ENCODE measurements around the gene TIPIN. TPM values are rescaled to one million over a fixed set of nuclear protein-coding genes. Genes with fewer than 3 reads are reported as not detected.
A peak's percentile ranks its signal among the peaks of the same experiment; 100 is the strongest.

Gene TIPIN
- total RNA-seq, 1 experiment from 2014 or later: 22.2 TPM

DNA sequence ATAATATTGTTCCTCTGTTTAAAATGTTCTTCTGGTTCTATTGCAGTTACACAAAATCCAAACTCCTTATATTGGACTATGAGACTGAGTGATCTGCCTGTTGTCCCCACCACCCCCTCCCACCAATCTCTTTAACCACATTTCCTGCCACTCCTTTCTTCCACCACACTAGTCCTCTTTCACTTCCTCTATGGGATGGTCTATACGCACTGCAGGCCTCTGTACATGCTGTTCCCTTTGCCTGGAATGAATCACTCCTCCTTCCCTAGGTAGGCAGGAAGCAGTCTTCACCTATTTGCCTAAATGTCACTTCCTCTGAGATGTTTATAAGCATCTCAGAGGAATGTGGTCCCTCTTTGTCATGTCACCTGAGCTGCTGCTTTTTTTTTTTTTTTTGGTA lies 34.2 kb upstream of the TIPIN start:
- Mint-ChIP-seq H3K4me3 (peak overlapping the region; percentile 32; the same call in 1 of the 2 replicates), H3K4me1 (peaks cover 54% of the 10 kb centered on the region), H3K27me3 (ENCODE audit: low read depth) (peaks cover 3% of the 10 kb centered on the region; the same call in 1 of the 2 replicates), H3K27ac (peak overlapping the region; percentile 71), H3K9me3 (no peaks in the 10 kb centered on the region), H3K36me3 (peaks cover 26% of the 10 kb centered on the region)
- ChIA-PET CTCF (interaction anchor here (0.9 kb wide), 1 partner anchor 13 kb away, joined by 3 read pairs; no protein-coding TSS in a partner anchor), POLR2A (no interaction called here)
- TF ChIP-seq, protein P1, sequence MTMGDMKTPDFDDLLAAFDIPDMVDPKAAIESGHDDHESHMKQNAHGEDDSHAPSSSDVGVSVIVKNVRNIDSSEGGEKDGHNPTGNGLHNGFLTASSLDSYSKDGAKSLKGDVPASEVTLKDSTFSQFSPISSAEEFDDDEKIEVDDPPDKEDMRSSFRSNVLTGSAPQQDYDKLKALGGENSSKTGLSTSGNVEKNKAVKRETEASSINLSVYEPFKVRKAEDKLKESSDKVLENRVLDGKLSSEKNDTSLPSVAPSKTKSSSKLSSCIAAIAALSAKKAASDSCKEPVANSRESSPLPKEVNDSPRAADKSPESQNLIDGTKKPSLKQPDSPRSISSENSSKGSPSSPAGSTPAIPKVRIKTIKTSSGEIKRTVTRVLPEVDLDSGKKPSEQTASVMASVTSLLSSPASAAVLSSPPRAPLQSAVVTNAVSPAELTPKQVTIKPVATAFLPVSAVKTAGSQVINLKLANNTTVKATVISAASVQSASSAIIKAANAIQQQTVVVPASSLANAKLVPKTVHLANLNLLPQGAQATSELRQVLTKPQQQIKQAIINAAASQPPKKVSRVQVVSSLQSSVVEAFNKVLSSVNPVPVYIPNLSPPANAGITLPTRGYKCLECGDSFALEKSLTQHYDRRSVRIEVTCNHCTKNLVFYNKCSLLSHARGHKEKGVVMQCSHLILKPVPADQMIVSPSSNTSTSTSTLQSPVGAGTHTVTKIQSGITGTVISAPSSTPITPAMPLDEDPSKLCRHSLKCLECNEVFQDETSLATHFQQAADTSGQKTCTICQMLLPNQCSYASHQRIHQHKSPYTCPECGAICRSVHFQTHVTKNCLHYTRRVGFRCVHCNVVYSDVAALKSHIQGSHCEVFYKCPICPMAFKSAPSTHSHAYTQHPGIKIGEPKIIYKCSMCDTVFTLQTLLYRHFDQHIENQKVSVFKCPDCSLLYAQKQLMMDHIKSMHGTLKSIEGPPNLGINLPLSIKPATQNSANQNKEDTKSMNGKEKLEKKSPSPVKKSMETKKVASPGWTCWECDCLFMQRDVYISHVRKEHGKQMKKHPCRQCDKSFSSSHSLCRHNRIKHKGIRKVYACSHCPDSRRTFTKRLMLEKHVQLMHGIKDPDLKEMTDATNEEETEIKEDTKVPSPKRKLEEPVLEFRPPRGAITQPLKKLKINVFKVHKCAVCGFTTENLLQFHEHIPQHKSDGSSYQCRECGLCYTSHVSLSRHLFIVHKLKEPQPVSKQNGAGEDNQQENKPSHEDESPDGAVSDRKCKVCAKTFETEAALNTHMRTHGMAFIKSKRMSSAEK (CRISPR knock-in tag; IDR thresholded peaks at IDR 0.05; ENCODE audit: borderline replicate concordance): no peak
- TF ChIP-seq TCF7 (CRISPR knock-in tag; IDR thresholded peaks at IDR 0.05; ENCODE audit: low read depth) (no peak), ZNF317 (CRISPR knock-in tag; IDR thresholded peaks at IDR 0.05; ENCODE audit: borderline replicate concordance, low read depth) (no peak)
- DNase-seq (ENCODE audit: low spot score): no peak
- ATAC-seq: no peak

- Mint-ChIP-seq H3K36me3 (peaks cover 22% of the 10 kb centered on the region), H3K4me1 (peaks cover 54% of the 10 kb centered on the region), H3K4me3 (no peak overlapping the region), H3K27me3 (ENCODE audit: low read depth) (peaks cover 3% of the 10 kb centered on the region; the same call in 1 of the 2 replicates), H3K27ac (peak overlapping the region; percentile 76; the same call in 1 of the 2 replicates), H3K9me3 (no peaks in the 10 kb centered on the region)
- no peak for DNase-seq (ENCODE audit: low spot score)
- CTCF ChIA-PET: interaction anchor here (0.9 kb wide), 1 partner anchor 14 kb away, joined by 3 read pairs; no protein-coding TSS in a partner anchor
- POLR2A ChIA-PET: interaction anchor here (0.7 kb wide), 1 partner anchor 96 kb away, joined by 3 read pairs; no protein-coding TSS in a partner anchor
- no peak for ATAC-seq
- no peak for TF ChIP-seq RORB (CRISPR knock-in tag; IDR thresholded peaks at IDR 0.05)
- TF ChIP-seq SOX15 (CRISPR knock-in tag; IDR thresholded peaks at IDR 0.05): no peak
- no peak for TF ChIP-seq NR3C1 (CRISPR knock-in tag; conservative IDR thresholded peaks at IDR 0.05; ENCODE audit: low read depth)
- no peak for TF ChIP-seq JUN (CRISPR knock-in tag; IDR thresholded peaks at IDR 0.05)
- no peak for TF ChIP-seq HMGXB4 (CRISPR knock-in tag; IDR thresholded peaks at IDR 0.05)
- no peak for TF ChIP-seq ATF2 (CRISPR knock-in tag; IDR thresholded peaks at IDR 0.05; ENCODE audit: borderline replicate concordance, low read depth)
- TF ChIP-seq, protein P2, sequence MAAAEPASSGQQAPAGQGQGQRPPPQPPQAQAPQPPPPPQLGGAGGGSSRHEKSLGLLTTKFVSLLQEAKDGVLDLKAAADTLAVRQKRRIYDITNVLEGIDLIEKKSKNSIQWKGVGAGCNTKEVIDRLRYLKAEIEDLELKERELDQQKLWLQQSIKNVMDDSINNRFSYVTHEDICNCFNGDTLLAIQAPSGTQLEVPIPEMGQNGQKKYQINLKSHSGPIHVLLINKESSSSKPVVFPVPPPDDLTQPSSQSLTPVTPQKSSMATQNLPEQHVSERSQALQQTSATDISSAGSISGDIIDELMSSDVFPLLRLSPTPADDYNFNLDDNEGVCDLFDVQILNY (CRISPR knock-in tag; IDR thresholded peaks at IDR 0.05): no peak
- no peak for TF ChIP-seq ZNF425 (CRISPR knock-in tag; conservative IDR thresholded peaks at IDR 0.05)
- TF ChIP-seq TCF7 (CRISPR knock-in tag; IDR thresholded peaks at IDR 0.05; ENCODE audit: low read depth): no peak
- TF ChIP-seq, protein P3, sequence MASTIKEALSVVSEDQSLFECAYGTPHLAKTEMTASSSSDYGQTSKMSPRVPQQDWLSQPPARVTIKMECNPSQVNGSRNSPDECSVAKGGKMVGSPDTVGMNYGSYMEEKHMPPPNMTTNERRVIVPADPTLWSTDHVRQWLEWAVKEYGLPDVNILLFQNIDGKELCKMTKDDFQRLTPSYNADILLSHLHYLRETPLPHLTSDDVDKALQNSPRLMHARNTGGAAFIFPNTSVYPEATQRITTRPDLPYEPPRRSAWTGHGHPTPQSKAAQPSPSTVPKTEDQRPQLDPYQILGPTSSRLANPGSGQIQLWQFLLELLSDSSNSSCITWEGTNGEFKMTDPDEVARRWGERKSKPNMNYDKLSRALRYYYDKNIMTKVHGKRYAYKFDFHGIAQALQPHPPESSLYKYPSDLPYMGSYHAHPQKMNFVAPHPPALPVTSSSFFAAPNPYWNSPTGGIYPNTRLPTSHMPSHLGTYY (CRISPR knock-in tag; IDR thresholded peaks at IDR 0.05): no peak
- TF ChIP-seq, protein P4, sequence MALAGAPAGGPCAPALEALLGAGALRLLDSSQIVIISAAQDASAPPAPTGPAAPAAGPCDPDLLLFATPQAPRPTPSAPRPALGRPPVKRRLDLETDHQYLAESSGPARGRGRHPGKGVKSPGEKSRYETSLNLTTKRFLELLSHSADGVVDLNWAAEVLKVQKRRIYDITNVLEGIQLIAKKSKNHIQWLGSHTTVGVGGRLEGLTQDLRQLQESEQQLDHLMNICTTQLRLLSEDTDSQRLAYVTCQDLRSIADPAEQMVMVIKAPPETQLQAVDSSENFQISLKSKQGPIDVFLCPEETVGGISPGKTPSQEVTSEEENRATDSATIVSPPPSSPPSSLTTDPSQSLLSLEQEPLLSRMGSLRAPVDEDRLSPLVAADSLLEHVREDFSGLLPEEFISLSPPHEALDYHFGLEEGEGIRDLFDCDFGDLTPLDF (CRISPR knock-in tag; IDR thresholded peaks at IDR 0.05): no peak
- TF ChIP-seq ATF1 (CRISPR knock-in tag; IDR thresholded peaks at IDR 0.05): no peak
- TF ChIP-seq MLX (CRISPR knock-in tag; IDR thresholded peaks at IDR 0.05): no peak
- no peak for TF ChIP-seq STAT6 (CRISPR knock-in tag; conservative IDR thresholded peaks at IDR 0.05; ENCODE audit: low read depth)
Observed at GRCh38 chr15:66389859-66390381, 33.4 kb upstream of the TIPIN start.
